Panc1 (cell line): Measurements from ENCODE around the gene NOS1AP.

Experiments
- CTCF ChIP-seq: fragments of 450-650 bp; IDR thresholded peaks from 2 replicates; pipeline ENCODE4 v1.5.1; 2017; ENCODE audit warnings: mild to moderate bottlenecking
- REST ChIP-seq, 2 experiments: IDR thresholded peaks; 2 replicates each; pipeline ENCODE4 v1.6.1; 2011 to 2012; ENCODE audit warnings: low read depth in 2 of 2, control low read depth in 1 of 2, low read length in 1 of 2, mild to moderate bottlenecking in 1 of 2, moderate library complexity in 1 of 2; ENCODE audit not compliant: insufficient read depth in 1 of 2

GRCh38 chr1:162228586-162228985 is 159.1 kb downstream of the NOS1AP start:
- no peak for TF ChIP-seq CTCF
- no peak for TF ChIP-seq REST (IDR thresholded peaks at IDR 0.05; ENCODE audit: insufficient read depth in 1 of 2, low read depth in 2 of 2, low read length in 1 of 2)
